ENCODE data around the gene SBNO2.

DNA sequence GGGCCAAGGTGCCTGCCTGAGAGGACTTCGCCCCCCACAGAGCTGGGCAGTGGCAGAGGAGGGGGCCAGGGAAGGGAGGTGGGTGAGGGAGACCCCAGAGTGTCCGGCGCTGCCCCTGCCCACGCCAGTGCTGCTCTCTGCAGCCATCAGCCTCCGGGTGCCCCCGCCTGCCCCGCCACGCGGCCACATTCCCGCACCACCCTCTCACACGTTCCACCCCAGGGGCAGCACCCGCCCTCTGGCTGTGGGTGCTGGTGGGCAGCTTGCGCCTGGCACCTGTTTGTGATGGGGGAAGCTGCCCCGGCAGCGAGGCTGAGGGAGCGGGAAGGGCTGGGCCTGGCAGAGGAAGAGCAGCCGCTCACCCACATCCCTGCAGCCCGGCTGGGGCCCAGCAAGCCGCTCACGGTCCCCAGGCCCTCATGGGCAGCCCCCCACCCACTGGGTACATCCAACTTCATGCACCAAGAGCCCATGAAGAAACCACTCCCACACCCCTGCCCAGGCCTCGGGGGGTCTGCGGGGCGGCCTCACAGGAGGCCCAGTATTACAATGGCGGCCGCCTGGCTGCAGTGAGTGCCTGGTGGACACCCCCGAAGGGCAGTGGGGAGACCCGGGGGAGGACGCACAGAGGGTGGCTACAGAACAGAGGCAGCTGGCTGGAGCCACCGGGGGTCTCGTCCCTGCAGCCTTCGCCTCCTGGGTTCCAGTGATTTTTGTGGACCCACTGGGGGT lies 14.0 kb downstream of the SBNO2 start:
- TF ChIP-seq TOX (CRISPR knock-in tag; IDR thresholded peaks at IDR 0.05; ENCODE audit: borderline replicate concordance) (no peak), ISL1 (CRISPR knock-in tag; IDR thresholded peaks at IDR 0.05) (no peak), ESRRG (CRISPR knock-in tag; IDR thresholded peaks at IDR 0.05) (no peak), ZFP30 (CRISPR knock-in tag; IDR thresholded peaks at IDR 0.05) (no peak), ZNF565 (CRISPR knock-in tag; conservative IDR thresholded peaks at IDR 0.05; ENCODE audit: low read depth) (no peak)
- TF ChIP-seq, protein P1, sequence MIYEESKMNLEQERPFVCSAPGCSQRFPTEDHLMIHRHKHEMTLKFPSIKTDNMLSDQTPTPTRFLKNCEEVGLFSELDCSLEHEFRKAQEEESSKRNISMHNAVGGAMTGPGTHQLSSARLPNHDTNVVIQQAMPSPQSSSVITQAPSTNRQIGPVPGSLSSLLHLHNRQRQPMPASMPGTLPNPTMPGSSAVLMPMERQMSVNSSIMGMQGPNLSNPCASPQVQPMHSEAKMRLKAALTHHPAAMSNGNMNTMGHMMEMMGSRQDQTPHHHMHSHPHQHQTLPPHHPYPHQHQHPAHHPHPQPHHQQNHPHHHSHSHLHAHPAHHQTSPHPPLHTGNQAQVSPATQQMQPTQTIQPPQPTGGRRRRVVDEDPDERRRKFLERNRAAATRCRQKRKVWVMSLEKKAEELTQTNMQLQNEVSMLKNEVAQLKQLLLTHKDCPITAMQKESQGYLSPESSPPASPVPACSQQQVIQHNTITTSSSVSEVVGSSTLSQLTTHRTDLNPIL (CRISPR knock-in tag; IDR thresholded peaks at IDR 0.05; ENCODE audit: low read depth), result no peak
- TF ChIP-seq, protein P2, sequence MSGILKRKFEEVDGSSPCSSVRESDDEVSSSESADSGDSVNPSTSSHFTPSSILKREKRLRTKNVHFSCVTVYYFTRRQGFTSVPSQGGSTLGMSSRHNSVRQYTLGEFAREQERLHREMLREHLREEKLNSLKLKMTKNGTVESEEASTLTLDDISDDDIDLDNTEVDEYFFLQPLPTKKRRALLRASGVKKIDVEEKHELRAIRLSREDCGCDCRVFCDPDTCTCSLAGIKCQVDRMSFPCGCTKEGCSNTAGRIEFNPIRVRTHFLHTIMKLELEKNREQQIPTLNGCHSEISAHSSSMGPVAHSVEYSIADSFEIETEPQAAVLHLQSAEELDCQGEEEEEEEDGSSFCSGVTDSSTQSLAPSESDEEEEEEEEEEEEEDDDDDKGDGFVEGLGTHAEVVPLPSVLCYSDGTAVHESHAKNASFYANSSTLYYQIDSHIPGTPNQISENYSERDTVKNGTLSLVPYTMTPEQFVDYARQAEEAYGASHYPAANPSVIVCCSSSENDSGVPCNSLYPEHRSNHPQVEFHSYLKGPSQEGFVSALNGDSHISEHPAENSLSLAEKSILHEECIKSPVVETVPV (CRISPR knock-in tag; IDR thresholded peaks at IDR 0.05), result no peak
- TF ChIP-seq, protein P3, sequence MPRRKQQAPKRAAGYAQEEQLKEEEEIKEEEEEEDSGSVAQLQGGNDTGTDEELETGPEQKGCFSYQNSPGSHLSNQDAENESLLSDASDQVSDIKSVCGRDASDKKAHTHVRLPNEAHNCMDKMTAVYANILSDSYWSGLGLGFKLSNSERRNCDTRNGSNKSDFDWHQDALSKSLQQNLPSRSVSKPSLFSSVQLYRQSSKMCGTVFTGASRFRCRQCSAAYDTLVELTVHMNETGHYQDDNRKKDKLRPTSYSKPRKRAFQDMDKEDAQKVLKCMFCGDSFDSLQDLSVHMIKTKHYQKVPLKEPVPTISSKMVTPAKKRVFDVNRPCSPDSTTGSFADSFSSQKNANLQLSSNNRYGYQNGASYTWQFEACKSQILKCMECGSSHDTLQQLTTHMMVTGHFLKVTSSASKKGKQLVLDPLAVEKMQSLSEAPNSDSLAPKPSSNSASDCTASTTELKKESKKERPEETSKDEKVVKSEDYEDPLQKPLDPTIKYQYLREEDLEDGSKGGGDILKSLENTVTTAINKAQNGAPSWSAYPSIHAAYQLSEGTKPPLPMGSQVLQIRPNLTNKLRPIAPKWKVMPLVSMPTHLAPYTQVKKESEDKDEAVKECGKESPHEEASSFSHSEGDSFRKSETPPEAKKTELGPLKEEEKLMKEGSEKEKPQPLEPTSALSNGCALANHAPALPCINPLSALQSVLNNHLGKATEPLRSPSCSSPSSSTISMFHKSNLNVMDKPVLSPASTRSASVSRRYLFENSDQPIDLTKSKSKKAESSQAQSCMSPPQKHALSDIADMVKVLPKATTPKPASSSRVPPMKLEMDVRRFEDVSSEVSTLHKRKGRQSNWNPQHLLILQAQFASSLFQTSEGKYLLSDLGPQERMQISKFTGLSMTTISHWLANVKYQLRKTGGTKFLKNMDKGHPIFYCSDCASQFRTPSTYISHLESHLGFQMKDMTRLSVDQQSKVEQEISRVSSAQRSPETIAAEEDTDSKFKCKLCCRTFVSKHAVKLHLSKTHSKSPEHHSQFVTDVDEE (CRISPR knock-in tag; IDR thresholded peaks at IDR 0.05), result no peak
